Osteocyte (in vitro differentiated cells): ENCODE measurements around the gene LRP1B. TPM values are rescaled to one million over a fixed set of nuclear protein-coding genes. Genes with fewer than 3 reads are reported as not detected.

Experiments used
- DNase-seq: peaks from one replicate; pipeline ENCODE4 v3.0.0; 2021; ENCODE audit warnings: mixed read lengths; ENCODE audit not compliant: unreplicated experiment; ENCODE audit errors: extremely low spot score
- H3K27ac Mint-ChIP-seq: one replicate; pipeline ENCODE4 v1.8.0; 2021; ENCODE audit warnings: mild to moderate bottlenecking, mixed read lengths; ENCODE audit not compliant: unreplicated experiment
- H3K27me3 Mint-ChIP-seq: one replicate; pipeline ENCODE4 v1.8.0; 2021; ENCODE audit warnings: mixed read lengths; ENCODE audit not compliant: unreplicated experiment
- H3K36me3 Mint-ChIP-seq: one replicate; pipeline ENCODE4 v1.8.0; 2021; ENCODE audit warnings: mixed read lengths; ENCODE audit not compliant: unreplicated experiment
- H3K4me1 Mint-ChIP-seq: one replicate; pipeline ENCODE4 v1.8.0; 2021; ENCODE audit warnings: mixed read lengths; ENCODE audit not compliant: unreplicated experiment
- H3K4me3 Mint-ChIP-seq: one replicate; pipeline ENCODE4 v1.8.0; 2021; ENCODE audit warnings: mild to moderate bottlenecking, moderate library complexity, mixed read lengths; ENCODE audit not compliant: unreplicated experiment
- H3K9me3 Mint-ChIP-seq: one replicate; pipeline ENCODE4 v1.8.0; 2021; ENCODE audit warnings: mixed read lengths; ENCODE audit not compliant: unreplicated experiment
- total RNA-seq: library from RNA; stranded (reverse); gene quantifications from 2 replicates; pipeline ENCODE4 v1.2.1, GENCODE V29; 2021
- TF ChIP-seq, protein P1 (sequence below): fragments of 200-600 bp; sonication (generic); IDR thresholded peaks from 2 replicates; pipeline ENCODE4 v1.5.0; 2021; ENCODE audit warnings: antibody characterized with exemption, mild to moderate bottlenecking, moderate library complexity

LRP1B gene
- total RNA-seq, 1 donor from 2014 or later = 3.6 TPM

DNA sequence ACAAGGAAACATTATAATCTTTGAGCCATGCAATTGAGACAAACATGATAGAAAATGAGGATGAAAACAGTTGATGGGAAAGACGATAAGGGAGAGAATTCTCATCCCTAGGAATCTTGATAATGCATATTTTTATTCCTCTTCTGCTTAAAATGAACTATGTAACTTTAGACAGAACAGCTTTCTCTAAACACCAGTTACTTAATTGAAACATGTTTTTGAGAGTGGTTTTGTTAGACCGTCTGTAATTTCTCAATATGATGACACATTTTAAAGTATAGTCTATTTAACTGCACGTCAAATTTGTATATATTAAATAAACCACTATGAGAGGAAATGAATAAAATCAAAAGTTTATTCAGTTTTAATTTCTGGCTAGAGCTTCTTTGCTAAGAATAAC lies 1896.7 kb downstream of the LRP1B start:
- H3K36me3 Mint-ChIP-seq = no peaks in the 10 kb centered on the region
- H3K27ac Mint-ChIP-seq = no peak overlapping the region
- H3K4me1 Mint-ChIP-seq = no peaks in the 10 kb centered on the region
- no peak overlapping the region for H3K4me3 Mint-ChIP-seq
- H3K9me3 Mint-ChIP-seq = no peaks in the 10 kb centered on the region
- TF ChIP-seq, protein P1, sequence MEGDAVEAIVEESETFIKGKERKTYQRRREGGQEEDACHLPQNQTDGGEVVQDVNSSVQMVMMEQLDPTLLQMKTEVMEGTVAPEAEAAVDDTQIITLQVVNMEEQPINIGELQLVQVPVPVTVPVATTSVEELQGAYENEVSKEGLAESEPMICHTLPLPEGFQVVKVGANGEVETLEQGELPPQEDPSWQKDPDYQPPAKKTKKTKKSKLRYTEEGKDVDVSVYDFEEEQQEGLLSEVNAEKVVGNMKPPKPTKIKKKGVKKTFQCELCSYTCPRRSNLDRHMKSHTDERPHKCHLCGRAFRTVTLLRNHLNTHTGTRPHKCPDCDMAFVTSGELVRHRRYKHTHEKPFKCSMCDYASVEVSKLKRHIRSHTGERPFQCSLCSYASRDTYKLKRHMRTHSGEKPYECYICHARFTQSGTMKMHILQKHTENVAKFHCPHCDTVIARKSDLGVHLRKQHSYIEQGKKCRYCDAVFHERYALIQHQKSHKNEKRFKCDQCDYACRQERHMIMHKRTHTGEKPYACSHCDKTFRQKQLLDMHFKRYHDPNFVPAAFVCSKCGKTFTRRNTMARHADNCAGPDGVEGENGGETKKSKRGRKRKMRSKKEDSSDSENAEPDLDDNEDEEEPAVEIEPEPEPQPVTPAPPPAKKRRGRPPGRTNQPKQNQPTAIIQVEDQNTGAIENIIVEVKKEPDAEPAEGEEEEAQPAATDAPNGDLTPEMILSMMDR = no peak
- H3K27me3 Mint-ChIP-seq = no peaks in the 10 kb centered on the region
- no peak for DNase-seq

DNA sequence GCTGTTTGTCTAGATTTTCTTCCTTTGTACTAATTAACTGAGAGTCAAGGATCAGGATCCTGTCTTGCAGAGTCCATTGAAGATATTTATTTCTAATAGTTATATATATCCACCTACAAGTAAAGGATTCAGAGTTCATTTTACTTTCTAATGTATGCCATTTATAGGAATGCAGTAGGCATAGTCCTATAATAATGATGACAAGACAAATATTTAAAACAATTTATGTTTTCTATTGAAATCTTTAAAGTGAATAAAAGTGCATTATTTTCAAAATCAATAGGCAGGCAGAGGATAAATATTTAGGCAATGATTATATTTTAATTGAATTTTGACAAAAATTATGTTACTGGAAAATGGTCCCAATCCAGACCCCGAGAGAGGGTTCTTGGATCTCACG lies 1919.9 kb downstream of the LRP1B start:
- DNase-seq = no peak
- Mint-ChIP-seq H3K4me1 (no peaks in the 10 kb centered on the region), H3K27ac (no peak overlapping the region), H3K27me3 (peaks cover 7% of the 10 kb centered on the region), H3K36me3 (no peaks in the 10 kb centered on the region), H3K9me3 (no peaks in the 10 kb centered on the region), H3K4me3 (no peak overlapping the region)
- TF ChIP-seq, protein P1 = no peak

- Mint-ChIP-seq H3K9me3 (no peaks in the 10 kb centered on the region), H3K4me3 (no peak overlapping the region), H3K4me1 (no peaks in the 10 kb centered on the region), H3K27me3 (peaks cover 11% of the 10 kb centered on the region), H3K27ac (no peak overlapping the region), H3K36me3 (no peaks in the 10 kb centered on the region)
- TF ChIP-seq, protein P1 = no peak
- no peak for DNase-seq
Measured at GRCh38 chr2:140205093-140205492, 1925.7 kb downstream of the LRP1B start.

GRCh38 chr2:140203347-140203746 lies 1927.5 kb downstream of the LRP1B start:
- no peaks in the 10 kb centered on the region for H3K36me3 Mint-ChIP-seq
- no peaks in the 10 kb centered on the region for H3K9me3 Mint-ChIP-seq
- peaks cover 10% of the 10 kb centered on the region for H3K27me3 Mint-ChIP-seq
- DNase-seq = no peak
- no peak overlapping the region for H3K27ac Mint-ChIP-seq
- H3K4me1 Mint-ChIP-seq = no peaks in the 10 kb centered on the region
- TF ChIP-seq, protein P1 = no peak
- H3K4me3 Mint-ChIP-seq = no peak overlapping the region

DNA sequence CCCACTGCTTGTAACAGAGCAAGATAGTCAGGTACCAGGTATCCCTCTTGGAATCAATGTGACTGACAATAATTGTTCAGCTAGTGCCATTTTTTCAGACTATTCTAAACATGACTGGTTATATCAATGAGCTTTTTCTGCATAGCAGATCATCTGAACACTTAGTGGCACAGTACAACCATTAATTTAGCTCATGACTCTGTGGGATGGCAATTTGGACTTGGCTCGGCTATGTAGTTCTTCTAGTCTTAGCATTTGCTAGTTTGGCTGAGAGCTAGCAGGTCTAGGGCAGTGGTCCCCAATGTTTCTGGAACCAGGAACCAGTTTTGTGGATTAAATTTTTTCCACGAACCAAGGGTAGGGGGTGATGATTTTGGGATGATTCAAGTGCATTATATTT lies 1929.2 kb downstream of the LRP1B start:
- Mint-ChIP-seq H3K4me1 (no peaks in the 10 kb centered on the region), H3K4me3 (no peak overlapping the region), H3K36me3 (no peaks in the 10 kb centered on the region), H3K27me3 (peaks cover 5% of the 10 kb centered on the region), H3K27ac (no peak overlapping the region), H3K9me3 (no peaks in the 10 kb centered on the region)
- DNase-seq = no peak
- TF ChIP-seq, protein P1 = no peak
